Ishikawa (cell line): ENCODE measurements around the gene PARN.

Source experiments
- CEBPB ChIP-seq: IDR thresholded peaks from 2 replicates; pipeline ENCODE4 v1.6.1; 2012
- CREB1 ChIP-seq: IDR thresholded peaks from 2 replicates; pipeline ENCODE4 v1.6.1; 2012; ENCODE audit warnings: low read depth
- EGR1 ChIP-seq: IDR thresholded peaks from 2 replicates; pipeline ENCODE4 v1.6.1; 2012
- EP300 ChIP-seq: IDR thresholded peaks from 2 replicates; pipeline ENCODE4 v1.6.1; 2012; ENCODE audit warnings: borderline replicate concordance
- FOXM1 ChIP-seq: IDR thresholded peaks from 2 replicates; pipeline ENCODE4 v1.6.1; 2012; ENCODE audit warnings: low read depth, borderline replicate concordance
- NFIC ChIP-seq: IDR thresholded peaks from 2 replicates; pipeline ENCODE4 v1.6.1; 2012
- RAD21 ChIP-seq: IDR thresholded peaks from 2 replicates; pipeline ENCODE4 v1.6.1; 2012; ENCODE audit warnings: low read depth
- TAF1 ChIP-seq: IDR thresholded peaks from 2 replicates; pipeline ENCODE4 v1.6.1; 2012; ENCODE audit warnings: low read depth, mild to moderate bottlenecking
- TCF12 ChIP-seq: IDR thresholded peaks from 2 replicates; pipeline ENCODE4 v1.6.1; 2012; ENCODE audit warnings: low read depth
- TEAD4 ChIP-seq: IDR thresholded peaks from 2 replicates; pipeline ENCODE4 v1.6.1; 2012
- YY1 ChIP-seq: IDR thresholded peaks from 2 replicates; pipeline ENCODE4 v1.6.1; 2012; ENCODE audit warnings: low read depth
- ZBTB7A ChIP-seq: IDR thresholded peaks from 2 replicates; pipeline ENCODE4 v1.6.1; 2012; ENCODE audit warnings: low read depth
- TF ChIP-seq, protein P1 (sequence below): IDR thresholded peaks from 2 replicates; pipeline ENCODE4 v1.6.1; 2012; ENCODE audit warnings: low read depth, mild to moderate bottlenecking
- TF ChIP-seq, protein P2 (sequence below): IDR thresholded peaks from 2 replicates; pipeline ENCODE4 v1.6.1; 2012
- TF ChIP-seq, protein P3 (sequence below): IDR thresholded peaks from 2 replicates; pipeline ENCODE4 v1.6.1; 2012

The PARN gene

DNA sequence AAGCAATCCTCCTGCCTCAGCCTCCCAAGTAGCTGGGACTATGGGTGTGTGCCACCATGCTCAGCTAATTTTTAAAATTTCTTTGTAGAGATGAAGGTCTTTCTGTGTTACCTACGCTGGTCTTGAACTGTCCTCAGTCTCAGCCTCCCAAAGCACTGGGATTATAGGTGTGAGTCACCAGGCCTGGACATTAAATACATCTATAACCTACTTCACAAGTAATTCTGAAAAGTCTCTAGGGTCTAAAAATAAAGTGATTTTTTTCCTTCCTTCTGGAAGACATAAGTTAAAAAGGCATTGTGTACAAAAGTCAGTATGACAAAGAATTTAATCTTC lies 118.3 kb downstream of the PARN start:
- TF ChIP-seq NFIC (no peak), EGR1 (no peak), FOXM1 (no peak), ZBTB7A (no peak), TCF12 (no peak), CEBPB (no peak), EP300 (no peak), RAD21 (no peak), CREB1 (no peak), TEAD4 (no peak)
- TF ChIP-seq, protein P1, sequence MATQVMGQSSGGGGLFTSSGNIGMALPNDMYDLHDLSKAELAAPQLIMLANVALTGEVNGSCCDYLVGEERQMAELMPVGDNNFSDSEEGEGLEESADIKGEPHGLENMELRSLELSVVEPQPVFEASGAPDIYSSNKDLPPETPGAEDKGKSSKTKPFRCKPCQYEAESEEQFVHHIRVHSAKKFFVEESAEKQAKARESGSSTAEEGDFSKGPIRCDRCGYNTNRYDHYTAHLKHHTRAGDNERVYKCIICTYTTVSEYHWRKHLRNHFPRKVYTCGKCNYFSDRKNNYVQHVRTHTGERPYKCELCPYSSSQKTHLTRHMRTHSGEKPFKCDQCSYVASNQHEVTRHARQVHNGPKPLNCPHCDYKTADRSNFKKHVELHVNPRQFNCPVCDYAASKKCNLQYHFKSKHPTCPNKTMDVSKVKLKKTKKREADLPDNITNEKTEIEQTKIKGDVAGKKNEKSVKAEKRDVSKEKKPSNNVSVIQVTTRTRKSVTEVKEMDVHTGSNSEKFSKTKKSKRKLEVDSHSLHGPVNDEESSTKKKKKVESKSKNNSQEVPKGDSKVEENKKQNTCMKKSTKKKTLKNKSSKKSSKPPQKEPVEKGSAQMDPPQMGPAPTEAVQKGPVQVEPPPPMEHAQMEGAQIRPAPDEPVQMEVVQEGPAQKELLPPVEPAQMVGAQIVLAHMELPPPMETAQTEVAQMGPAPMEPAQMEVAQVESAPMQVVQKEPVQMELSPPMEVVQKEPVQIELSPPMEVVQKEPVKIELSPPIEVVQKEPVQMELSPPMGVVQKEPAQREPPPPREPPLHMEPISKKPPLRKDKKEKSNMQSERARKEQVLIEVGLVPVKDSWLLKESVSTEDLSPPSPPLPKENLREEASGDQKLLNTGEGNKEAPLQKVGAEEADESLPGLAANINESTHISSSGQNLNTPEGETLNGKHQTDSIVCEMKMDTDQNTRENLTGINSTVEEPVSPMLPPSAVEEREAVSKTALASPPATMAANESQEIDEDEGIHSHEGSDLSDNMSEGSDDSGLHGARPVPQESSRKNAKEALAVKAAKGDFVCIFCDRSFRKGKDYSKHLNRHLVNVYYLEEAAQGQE: no peak
- TF ChIP-seq, protein P2, sequence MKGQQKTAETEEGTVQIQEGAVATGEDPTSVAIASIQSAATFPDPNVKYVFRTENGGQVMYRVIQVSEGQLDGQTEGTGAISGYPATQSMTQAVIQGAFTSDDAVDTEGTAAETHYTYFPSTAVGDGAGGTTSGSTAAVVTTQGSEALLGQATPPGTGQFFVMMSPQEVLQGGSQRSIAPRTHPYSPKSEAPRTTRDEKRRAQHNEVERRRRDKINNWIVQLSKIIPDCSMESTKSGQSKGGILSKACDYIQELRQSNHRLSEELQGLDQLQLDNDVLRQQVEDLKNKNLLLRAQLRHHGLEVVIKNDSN: no peak

DNA sequence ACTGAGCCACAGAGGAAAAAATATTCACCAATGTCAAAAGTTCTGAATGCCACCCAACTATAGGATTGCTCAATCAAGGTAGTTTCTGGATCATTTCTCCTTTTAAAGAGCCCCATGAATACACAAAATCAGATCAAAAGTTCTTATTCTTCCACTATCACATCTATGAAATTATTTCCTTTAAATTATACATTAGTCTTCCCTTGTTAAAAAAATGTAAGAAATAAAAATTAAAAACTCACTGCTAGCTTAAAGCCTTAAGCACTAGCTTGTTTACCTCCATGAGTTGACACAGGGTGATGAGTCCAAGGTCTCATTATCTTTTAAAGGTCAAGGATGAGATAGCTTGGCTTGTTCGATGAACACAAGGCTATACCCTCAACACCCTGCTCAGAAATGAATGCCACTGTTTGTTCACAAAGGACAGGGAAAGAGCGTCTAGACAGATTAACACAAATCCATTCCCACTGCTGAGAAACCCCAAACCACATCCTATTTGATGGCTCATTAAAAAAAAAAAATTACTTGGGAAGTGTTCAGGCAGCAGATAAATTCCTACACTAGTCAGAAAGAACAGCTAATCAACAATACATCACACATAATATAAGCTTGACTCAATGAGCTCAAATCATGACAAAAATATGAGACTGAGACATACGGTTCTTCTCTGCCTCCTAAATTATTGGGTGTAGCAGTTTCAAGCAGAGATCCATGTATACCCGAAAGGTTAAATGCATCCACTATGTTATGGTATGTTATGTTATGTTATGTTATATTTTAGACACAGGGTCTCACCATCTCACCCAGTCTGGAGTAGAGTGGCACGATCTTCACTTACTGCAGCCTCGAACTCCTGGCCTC lies 118.9 kb downstream of the PARN start:
- TF ChIP-seq NFIC (no peak), EP300 (no peak), CREB1 (no peak), TCF12 (no peak), TAF1 (no peak), FOXM1 (no peak), YY1 (no peak)
- TF ChIP-seq, protein P3, sequence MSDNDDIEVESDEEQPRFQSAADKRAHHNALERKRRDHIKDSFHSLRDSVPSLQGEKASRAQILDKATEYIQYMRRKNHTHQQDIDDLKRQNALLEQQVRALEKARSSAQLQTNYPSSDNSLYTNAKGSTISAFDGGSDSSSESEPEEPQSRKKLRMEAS: no peak

DNA sequence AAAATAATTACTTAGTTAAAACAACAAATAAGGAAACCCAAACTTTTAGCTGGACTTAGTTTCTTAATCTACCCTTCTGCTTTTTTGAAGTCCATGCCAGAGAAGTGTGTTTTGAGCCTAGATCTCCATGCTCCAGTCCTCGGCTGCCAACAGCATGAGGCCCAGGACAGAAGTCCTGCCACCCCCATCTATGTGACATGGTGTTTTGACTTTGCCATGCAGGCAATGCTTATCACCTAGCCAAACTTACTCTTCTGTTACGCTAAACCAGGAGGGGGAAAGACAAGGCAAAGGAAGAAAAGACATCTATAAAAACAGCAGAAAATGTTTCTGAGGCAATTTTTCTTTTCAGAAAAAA lies 119.5 kb downstream of the PARN start:
- TF ChIP-seq, protein P2: no peak
- no peak for TF ChIP-seq TEAD4
- no peak for TF ChIP-seq EP300
- no peak for TF ChIP-seq NFIC
- no peak for TF ChIP-seq TCF12
- no peak for TF ChIP-seq RAD21
- TF ChIP-seq, protein P3: no peak
- TF ChIP-seq FOXM1: no peak
- no peak for TF ChIP-seq ZBTB7A
- no peak for TF ChIP-seq CEBPB
- TF ChIP-seq, protein P1: no peak

DNA sequence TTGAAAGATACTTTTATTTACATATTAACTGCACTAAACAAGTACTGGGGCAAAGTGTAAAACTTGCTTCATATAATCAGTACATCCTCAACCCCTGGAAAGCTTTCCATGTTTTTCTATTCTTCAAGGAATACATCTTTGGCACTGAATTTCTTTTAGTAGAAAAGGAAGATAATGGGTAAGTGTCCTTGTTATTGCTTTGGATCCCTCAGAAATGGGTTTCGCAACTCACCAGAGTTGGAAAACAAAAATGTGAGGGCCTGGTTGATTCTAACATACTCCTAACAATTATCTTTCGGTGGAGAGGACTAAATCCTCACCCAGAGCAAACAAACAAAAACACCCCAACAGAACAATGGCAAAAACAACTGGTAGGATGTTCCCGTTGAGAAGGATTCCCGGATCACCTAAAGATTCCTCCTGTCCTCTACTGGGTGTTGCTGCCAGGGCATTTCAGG lies 120.4 kb downstream of the PARN start:
- peak; percentile 41; the same call in 1 of the 2 replicates for TF ChIP-seq CEBPB
- TF ChIP-seq CREB1: no peak
- no peak for TF ChIP-seq TCF12

DNA sequence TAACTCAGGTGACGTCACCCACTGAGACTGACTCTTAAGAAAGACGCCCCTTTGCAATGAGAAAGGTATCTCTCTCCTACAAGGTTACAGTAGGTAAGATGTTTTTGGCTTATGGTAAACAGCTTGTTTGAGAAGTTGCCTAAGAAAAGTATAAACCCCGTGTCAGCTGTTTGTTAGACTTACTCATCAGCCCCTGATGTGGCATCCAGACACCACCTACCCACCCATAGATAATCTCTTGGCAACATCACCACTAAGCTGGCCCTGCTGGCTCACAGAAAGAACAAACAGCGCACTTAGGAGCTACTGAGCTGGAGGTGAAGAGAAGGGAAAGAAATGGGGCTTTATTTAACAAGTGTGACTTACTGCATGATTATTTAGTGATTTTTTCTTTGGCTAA lies 121.0 kb downstream of the PARN start:
- TF ChIP-seq EGR1 (no peak), RAD21 (no peak), TEAD4 (no peak), YY1 (no peak), CREB1 (no peak), ZBTB7A (no peak), CEBPB (no peak), NFIC (no peak), TAF1 (no peak), EP300 (no peak), FOXM1 (no peak), TCF12 (no peak)
- TF ChIP-seq, protein P1: no peak
- TF ChIP-seq, protein P2: no peak
- TF ChIP-seq, protein P3: no peak
